GM19324 (cell line): ENCODE data around the gene MACROD2.
"Not testable (repeated sequence)": the region's sequence is repeated elsewhere in the genome, so short reads cannot be mapped to it uniquely, and the experiment has no call there.

Source experiments
- ATAC-seq: cut with Tn5 transposase; IDR thresholded peaks from one replicate; pipeline ENCODE4 v1.9.1; 2021; ENCODE audit warnings: mild to moderate bottlenecking, moderate library complexity; ENCODE audit not compliant: unreplicated experiment, low FRiP score

MACROD2 gene

DNA sequence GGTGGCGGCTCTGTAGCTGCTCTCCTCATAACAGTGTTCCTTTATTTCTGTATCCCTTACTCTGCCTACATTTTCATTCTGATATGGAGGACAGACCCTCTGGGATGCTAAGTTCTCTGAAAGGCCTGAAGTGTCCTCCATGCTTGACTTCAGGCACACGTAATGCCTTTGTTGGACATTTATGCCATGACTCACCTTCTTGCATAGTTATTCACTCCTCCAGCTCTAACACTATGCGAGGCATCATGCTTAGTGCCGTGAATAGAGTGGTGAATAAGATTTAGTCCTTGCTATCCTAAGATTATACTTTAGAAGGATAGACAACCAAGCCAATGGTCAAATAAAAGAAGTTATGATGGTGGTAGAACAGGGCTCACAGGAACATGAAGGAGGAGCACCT is 1103.0 kb downstream of the MACROD2 start:
- ATAC-seq, result no peak

DNA sequence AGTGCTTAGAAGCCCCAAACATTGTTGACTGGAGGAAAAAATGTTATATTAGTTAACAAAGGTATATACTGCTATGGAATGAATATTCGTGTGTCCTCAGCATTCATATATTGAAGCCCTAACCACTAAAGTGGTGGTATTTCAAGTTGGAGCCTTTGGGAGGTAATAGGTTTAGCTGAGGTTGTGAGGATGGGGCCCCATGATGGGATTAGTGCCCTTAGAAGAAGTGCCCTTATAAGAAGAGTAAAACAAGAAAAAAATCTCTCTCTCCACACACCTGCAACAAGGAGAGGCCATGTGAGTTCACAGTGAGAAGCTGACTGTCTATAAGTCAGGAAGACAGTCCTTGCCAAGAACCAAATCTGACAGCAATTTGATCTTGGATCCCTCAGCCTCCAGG is 1103.8 kb downstream of the MACROD2 start:
- no peak for ATAC-seq

DNA sequence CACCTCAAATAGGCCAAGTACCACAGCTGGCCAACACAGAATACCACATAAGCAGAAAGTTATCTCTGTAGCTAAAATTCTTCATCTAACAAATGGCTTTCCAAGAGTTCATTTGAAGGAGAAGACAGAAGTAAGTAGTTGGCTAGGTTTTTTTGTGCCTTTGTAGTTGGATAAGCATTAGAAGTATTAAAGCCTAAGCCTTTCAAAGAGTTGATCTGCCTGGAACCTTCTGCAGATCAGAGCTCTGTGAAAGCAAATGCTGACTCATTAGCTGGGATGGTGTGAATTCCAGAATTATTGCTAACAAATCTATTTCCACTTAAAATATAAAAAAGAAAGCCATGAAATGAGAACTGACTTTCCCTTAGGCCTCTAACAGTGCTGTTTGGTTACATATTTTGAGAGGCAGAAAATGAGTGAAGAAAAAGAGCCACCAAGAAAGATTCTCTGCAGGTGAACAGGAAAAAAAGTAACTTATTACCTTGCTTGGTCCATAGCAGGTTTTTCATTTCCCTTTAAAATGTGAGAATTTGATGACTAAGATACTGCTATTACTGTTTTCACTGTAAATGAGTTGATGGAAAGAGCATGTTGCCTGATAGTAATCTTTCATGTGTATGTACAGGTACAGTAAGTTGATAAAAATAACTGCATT is 1105.3 kb downstream of the MACROD2 start:
- ATAC-seq, result no peak

DNA sequence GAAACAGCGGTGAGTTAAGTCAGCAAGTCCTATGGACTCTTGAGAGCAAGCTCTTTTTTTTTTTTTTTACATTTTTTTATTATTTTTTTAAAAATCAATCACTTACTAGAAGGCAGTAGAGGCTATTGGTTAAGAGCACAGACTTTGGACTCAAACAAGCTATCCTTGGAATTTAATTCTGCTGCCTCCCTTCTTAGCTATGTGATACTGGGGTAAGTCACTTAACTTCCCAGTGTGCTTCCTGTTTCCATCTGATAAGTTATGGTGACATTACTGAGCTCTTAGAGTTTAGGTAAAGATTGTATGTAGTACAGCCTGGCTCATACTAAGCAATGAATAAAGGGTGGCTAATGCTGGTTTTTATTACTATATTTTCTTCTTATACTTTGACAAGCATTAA is 1112.6 kb downstream of the MACROD2 start:
- ATAC-seq, result no peak

DNA sequence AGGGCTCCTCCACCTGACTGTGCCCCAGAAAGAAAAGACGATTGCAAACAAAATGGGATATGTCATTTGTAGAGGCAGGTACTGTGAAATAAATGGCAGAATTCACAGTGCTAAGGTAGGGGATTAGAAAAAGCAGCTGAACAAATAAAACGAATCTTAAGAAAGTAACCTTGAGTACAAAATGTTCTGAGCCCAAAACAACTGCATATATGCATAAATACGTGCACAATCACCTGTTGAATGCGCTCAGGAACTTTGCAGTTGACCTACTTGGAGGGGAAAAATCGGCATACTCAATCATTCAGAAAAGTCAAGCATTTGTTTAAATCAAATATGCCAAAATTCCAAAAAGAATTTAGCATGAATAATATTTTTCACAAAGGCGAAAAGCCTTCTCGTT is 1114.2 kb downstream of the MACROD2 start:
- ATAC-seq, result no peak

DNA sequence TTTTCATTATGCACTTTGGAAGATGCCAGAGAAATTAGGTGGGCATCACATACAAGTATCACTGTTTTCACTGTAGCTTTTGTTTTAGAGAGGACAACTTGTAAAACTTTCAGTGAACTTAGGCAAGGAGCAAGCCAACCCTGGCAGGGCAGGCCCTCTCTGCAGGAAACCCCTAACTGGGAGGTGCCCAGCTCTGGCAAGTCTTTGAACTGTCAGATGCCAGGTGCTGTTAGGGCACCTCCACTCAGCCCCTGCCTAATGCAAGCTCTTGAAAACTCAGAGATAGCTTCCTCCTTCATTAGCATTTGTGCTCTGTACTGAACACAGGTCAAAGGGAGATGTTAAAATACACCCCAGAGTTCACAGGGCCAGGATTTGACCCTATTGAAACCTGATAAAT is 1116.3 kb downstream of the MACROD2 start:
- no peak for ATAC-seq

DNA sequence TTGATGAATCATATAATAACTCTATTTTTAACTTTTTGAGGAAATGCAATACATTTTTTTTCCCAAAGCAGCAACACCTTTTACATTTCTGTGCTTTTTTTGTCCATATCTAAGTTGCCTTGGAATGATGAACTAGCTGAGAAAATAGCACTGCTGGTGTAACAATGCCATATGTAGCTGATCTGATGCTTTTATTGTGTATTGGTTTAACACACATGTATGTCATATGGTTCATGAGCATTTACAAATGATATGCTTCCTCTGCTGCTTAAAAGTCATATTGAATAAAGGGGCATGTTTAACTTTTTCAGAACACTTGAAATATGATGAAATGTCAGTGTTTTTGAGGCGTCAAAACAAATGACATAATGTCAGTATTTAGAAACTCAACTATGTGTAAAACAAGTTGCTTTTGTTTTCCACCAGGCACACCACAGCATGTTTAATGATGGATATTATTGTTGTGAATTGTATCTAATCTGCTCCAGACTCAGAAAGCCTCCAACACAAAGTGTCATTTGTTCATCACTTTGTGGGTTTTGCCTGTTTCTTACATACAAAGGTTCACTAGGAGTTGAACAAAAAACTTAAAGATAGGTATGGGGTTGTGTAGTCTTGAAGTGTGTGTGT is 1117.9 kb downstream of the MACROD2 start:
- ATAC-seq, result no peak

DNA sequence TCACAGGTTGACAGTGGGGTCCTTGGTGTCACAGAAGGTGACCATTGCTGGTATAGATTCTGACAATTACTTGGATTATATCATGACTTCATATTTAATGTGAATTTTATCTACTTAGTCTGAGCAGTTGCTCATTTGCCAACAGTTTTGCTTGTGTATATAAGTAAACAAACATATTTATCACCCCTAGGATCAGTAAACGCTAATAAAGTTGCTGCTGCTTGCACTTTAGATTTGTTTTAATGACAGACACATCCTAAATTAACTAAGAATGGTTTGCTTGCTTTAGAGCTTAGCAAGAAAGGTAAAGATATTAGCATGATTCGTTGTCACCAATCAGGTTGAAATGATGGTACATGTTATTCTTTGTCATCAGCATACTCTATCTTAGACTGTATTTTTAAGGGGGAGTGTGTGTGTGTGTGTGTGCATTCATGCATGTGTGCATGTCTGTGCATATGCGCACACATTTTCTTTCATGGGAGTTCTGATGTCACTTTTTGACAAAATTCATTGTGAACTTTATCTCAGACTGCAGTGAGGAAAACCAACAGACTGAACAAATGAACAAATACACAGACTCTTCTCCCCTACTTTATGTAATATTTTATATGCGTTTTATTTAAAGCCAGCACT is 1124.7 kb downstream of the MACROD2 start:
- no peak for ATAC-seq

DNA sequence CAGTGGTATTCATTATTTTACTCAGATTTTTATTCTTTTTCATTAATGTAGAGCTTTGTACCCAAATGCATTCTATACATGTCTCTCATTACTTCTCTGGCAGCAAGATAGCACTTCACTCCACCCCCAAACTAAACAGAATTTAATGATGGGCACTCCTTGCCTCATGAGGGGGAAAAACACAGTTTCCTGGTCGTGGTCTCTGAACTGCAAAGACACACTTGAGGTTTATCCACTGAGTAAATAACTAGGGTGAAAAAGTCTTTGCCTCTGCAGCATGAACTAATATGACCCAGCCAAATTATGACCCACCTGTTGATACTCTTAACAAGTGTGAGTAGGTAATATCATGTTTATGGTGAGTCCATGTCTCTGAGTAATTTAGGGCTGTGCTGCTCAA is 1127.3 kb downstream of the MACROD2 start:
- no peak for ATAC-seq

DNA sequence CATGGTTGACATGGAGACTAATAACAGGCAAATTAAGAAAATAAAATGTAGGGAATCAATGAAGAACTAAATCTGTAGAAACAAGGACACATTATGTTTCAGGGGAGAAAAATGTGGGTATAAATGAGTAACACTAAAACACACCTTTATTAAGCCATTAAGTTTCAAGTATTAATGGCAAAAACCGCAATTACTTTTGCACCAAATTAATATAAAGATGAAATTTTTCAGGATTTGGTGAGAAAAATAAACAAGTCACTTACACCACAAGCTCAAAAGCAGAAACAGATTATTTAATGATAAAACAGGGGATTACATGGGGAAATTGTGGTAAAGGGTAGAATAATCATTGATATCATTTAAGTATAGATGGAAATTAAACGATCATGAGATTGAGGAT is 1135.9 kb downstream of the MACROD2 start:
- ATAC-seq, result no peak

DNA sequence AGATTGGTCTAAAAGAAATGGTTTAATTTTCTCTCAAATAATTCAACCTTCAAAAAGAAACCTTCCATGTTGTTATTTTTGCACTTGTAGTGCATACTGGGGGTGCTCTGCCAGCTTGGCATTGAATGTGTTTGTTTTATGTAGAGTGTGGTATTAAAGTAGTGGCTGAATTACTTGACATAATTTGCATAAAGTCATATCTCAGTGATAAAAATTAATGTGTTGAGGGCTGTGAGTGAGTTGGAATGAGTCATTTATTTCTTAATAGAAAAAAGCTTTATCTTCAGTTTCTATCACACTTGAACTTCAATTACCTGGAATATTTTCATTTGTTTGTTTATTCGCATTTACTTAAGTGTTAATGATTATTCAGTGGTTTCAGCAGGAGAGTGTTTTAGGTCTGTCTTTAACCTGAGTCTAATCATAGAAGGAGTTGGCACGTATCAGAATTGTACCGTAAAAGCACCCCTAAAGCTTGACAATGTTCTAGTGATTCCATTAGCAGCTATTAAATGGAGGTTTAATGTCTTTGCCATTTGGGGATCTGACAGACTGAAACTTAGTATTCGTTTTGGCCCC is 1143.3 kb downstream of the MACROD2 start:
- ATAC-seq, result no peak

DNA sequence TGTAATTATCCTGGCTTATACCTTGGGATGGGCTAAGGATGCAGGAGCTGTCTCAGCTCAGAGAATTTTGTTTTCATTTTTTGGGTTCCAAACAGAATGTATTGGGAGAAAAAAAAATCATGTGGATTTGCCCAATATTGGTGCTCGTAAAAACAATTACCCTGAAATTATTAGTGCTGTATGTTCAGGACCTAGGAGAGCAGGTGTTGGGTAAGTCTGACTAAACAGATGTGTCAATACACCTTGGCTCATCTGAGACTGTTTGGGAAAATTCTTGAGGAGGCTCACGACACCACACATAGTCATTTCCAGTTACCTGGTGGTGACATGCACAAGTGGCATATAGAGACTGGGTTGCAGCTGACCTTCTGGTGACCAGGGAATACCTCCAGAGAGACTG is 1144.2 kb downstream of the MACROD2 start:
- ATAC-seq, result no peak

DNA sequence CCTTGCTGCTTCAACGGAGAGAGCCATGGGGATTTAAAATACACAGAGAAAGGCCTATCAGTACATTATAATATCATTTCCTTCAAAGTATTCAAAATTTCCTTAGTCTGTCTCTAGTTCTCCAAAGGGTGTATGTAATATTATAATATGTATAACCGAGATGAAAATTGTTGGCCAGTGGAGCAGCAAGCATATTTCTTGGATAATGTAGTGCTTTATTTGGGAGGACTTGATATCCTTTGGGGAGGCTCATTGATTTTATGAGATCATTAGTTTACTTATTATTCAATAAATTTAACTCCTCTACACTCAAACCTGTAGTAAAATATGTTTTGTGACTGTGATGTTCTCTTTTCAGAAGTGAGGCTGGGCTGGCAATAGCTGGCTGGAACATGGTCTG is 1145.0 kb downstream of the MACROD2 start:
- no peak for ATAC-seq

DNA sequence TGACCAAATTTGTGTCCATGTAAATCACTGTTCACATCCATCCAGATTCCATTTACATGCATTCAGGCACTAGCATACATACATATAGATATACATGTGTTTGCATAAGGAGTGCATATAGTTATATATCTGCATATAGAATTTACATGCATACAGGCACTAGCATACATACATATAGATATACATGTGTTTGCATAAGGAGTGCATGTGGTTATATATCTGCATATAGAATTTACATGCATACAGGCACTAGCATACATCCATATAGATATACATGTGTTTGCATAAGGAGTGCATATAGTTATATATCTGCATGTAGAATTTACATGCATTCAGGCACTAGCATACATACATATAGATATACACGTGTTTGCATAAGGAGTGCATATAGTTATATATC is 1145.6 kb downstream of the MACROD2 start:
- not testable (repeated sequence) for ATAC-seq

DNA sequence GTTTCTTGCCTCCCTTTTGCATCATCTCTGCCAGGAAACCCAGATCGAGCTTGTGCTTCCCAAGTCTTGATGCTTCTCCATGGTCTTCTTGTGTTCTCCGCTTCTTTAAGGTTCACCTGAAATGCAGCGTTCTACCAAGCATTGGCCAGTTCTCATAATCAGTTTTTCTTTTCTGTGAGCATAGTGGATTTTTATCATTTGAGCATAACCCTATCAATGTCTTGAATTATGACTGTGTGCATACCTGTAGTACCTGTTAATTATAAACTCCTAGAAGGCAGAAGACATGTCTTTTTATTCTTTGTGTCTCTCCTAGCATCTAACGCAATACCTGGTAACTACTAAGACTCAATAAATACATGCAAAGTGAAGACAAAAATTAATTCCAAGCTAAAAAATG is 1146.5 kb downstream of the MACROD2 start:
- ATAC-seq, result no peak

DNA sequence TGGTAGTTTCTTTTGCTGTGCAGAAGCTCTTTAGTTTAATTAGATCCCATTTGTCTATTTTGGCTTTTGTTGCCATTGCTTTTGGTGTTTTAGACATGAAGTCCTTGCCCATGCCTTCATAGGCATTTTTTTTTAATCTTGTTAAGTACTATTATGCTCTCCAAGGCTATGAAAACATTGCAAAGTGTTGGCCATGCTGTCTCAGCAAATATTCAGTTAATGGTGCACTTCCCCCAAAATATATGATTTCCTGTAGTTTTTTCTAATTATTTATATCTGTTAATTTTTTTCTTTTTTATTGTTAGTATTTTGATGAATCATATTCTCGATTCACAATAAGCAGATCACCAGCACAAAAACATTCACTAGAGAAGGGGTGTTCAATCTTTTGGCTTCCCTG is 1148.2 kb downstream of the MACROD2 start:
- no peak for ATAC-seq

DNA sequence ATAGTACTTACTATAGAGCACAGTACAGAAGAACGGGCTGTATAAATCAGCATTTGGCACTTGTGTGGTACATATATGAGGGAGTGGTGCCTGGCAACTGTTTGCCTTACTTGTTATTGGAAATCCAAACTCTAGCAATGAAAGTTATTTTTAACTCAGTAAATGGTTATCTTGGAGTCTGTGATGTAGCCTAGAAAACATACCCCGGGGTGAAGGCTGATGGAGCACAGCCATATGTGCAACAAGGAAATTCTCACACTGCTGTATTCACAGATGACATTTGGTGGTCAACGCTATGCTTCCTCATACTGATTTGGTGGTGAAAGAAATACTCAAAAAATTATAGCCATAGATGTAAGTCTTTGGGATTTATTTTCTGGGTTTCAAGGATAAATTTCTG is 1149.6 kb downstream of the MACROD2 start:
- no peak for ATAC-seq

DNA sequence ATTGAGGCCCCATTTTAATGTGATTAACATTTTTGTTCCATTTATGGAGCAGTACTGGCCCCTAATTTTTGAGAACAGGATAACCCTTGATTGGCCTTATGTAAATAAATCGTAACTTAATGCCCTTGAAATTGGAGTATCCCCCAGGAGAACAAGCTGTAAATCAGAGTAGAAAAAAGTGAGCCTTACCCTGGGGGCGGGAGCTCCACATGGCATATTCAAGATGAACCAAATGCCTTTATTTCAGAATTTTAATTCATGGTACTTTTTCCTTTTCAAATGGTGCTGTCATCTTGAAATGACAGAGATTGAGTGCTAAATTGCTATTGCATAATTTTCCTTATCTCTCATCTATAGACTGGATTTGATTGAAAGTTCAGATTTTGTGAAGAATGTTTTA is 1151.6 kb downstream of the MACROD2 start:
- no peak for ATAC-seq

DNA sequence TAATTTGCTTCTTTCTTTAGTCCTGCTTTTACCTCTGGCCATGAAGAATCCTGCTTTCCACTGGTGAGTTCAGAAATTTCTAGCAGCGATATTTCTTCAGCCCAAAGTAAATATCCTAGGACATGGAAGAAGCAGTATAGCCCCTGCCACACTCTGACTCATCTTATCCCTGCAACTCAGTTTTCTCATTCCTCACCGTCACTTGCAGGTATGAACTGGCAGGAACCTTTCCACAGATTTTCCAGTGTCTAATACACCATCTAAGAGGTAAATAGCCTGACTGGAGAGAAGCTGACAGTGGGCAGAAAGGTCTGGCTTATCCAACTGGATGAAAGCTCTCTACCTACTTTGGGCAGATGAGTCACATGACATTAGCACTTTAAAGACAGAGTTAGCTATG is 1158.8 kb downstream of the MACROD2 start:
- ATAC-seq, result no peak

DNA sequence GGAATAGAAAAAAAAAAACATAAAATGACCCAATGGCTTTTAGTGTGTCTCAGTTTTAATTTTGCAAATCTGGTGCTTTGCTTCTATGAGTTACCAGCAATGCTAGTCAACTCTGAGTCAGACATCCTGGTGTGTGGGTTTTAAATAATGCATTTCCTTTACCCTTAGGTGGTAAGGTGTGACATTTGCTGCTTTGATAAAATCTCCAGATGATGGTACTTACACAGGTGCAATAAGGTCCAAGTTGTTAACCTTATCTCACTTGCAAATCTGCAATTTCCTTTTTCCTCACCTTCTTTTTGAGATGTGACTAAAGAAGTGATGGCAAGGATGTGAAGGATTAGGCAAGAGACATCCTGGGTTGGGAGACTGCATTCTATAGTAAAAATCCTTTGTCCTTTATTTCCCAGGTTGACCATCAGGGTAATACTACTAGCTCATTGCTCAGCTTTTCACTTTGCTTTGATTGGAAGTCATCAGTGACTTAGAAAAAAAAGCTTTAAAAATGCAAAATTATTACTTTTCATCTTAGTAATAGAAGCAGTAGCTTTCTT is 1160.6 kb downstream of the MACROD2 start:
- no peak for ATAC-seq

DNA sequence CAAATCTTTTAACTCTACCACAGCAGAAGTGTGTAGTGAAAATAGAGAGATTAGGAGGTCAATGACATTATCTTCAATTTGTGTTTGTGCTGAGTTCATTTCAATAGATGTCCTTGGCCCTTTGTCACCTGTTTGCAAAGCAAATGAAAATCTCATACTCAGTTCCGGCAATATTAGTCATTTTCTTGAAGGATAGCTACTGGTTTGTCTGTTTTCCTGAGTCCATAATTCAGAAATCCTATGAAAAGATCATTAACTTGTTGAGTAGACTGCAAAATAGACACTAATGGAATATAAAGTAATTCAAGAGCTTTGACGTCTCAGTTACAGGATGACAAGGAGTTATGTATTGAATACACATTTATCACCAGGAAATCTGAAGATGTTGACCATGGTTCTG is 1163.2 kb downstream of the MACROD2 start:
- ATAC-seq, result no peak
